Activated CD8-positive, alpha-beta memory T cell treated with anti-CD3 and anti-CD28 coated beads for 36 hours (primary cell): ENCODE measurements around the gene ITGAL. TPM values are rescaled to one million over a fixed set of nuclear protein-coding genes. Genes with fewer than 3 reads are reported as not detected.

ENCODE experiments used
- CTCF ChIA-PET: fragments of 350-600 bp; sonication (Branson Sonifier 250); formaldehyde crosslinking; loops from one replicate; lab custom pipeline; 2021; ENCODE audit warnings: antibody characterized with exemption; lab: Charles Lee
- POLR2A ChIA-PET: fragments of 350-600 bp; sonication (Branson Sonifier 250); formaldehyde crosslinking; loops from one replicate; lab custom pipeline; 2021; ENCODE audit warnings: antibody characterized with exemption; lab: Charles Lee
- total RNA-seq, 2 experiments: library from RNA; stranded (reverse); gene quantifications; one replicate each; pipeline ENCODE4 v1.2.3, GENCODE V29; 2021

Gene ITGAL
- total RNA-seq, 2 experiments from 2014 or later, result 222 to 233 TPM

DNA sequence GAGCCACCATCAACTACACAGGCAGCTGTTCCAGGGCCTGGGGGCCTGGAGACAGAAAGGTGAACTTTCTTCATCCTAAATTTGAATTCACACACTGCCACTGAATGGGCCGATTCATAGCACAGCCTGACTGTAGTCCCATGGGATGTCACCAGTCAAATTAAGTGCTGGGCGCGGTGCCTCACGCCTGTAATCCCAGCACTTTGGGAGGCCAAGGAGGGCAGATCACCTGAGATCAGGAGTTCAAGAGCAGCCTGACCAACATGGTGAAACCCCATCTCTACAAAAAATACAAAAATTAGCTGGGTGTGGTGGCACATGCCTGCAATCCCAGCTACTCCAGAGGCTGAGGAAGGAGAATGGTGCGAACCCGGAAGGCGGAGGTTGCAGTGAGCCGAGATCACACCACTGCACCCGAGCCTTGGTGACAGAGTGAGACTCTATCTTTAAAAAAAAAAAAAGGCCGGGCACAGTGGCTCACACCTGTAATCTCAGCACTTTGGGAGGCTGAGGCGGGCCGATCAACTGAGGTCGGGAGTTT, 67.5 kb downstream of the ITGAL start:
- ChIA-PET CTCF (interaction anchor here (0.7 to 1.3 kb wide), 4 partner anchors 17 to 111 kb away, joined by 3 to 5 read pairs (median 4); partner anchors contain the start of gene DCTPP1), POLR2A (interaction anchor here (0.6 kb wide), 2 partner anchors 11 to 57 kb away, joined by 3 to 5 read pairs; no protein-coding TSS in a partner anchor)

DNA sequence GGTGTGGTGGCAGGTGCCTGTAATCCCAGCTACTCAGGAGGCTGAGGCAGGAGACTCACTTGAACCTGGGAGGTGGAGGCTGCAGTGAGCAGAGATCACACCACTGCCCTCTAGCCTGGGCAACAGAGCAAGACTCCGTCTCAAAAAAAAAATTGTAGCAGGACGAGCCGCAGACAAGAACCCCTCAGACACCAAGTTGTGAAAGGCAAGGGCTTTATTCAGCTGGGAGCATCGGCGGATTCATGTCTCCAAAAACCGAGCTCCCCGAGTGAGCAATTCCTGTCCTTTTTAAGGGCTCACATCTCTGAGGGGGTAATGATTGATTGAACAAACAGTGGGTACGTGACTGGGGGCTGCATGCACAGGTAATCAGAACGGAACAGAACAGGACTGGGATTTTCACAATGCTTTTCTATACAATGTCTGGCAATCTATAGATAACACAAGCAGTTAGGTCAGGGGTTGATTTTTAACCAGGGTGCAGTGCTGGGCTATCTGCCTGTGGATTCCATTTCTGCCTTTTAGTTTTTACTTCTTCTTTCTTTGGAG, 68.4 kb downstream of the ITGAL start:
- CTCF ChIA-PET, result interaction anchor here (1.2 to 1.8 kb wide), 2 partner anchors 57 to 112 kb away, joined by 4 to 6 read pairs; partner anchors contain the start of gene DCTPP1

DNA sequence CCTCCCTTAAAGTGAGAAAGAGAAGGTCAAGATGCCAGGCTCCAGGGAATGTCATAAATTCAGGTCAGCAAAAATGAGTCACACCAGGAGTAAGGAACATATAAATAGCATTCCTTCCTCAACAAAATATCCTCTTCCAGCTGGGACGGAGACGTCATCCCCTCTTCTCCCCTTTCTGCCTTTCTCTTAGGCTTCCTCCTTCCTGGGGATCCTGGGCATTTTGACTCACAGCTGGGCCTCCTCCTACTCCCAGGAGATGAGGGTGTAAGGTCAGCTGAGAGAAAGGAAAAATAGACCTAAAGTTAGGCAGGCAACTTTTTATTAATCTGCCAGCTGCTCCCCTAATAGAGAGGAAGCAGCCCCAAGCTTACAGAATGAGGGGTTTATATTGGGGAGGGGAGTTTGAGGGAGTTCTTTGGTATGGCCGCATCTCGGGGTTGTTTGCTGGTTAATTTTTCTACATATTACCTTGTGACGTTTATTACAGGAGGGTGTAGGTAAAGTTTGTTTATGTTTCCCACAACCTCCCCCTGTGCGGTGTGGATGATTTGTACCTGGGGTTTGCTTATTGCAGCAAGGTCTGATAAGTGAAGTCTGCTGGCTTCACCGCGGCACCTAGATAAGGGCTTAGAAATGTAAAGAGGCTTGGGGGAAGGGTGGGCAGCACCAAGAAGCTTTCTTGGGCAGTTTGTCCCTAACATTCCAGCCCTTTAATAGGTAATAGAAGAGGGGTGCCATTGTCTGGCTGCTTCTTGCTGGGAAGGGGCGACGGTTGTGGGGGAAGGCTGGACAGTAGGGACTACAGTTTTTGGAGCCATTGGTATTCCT, 69.2 kb downstream of the ITGAL start:
- ChIA-PET POLR2A (no interaction called here), CTCF (interaction anchor here (1.2 to 1.8 kb wide), 2 partner anchors 57 to 113 kb away, joined by 4 to 6 read pairs; partner anchors contain the start of gene DCTPP1)

More for the DNA sequence above, 68.4 kb downstream of the ITGAL start:
- POLR2A ChIA-PET, result interaction anchor here (0.6 to 0.7 kb wide), 2 partner anchors 10 to 25 kb away, joined by 3 to 5 read pairs; no protein-coding TSS in a partner anchor

DNA sequence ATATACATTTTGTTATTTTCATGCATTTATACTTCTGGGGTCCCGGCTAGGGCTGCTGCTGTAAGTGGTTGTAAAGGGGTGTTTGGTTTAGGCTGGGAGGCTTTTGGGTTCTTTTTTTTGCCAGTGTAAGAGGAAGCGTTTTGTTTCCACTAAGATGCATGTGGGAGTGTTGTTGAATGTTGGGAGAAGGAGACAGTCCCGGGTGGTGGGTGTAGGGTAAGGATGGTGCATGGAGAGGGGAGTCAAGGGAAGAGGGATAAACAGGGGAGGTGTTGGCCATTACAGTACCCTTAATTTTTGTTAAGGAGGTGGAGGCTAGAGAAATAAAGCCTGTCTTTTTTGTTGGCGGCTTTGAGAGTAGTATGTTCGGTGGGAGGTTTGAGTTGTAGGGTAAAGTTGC, 70.5 kb downstream of the ITGAL start:
- ChIA-PET POLR2A (no interaction called here), CTCF (interaction anchor here (1.1 kb wide), 1 partner anchor 8 kb away, joined by 5 read pairs; the partner anchor contains the start of gene ZNF747)

DNA sequence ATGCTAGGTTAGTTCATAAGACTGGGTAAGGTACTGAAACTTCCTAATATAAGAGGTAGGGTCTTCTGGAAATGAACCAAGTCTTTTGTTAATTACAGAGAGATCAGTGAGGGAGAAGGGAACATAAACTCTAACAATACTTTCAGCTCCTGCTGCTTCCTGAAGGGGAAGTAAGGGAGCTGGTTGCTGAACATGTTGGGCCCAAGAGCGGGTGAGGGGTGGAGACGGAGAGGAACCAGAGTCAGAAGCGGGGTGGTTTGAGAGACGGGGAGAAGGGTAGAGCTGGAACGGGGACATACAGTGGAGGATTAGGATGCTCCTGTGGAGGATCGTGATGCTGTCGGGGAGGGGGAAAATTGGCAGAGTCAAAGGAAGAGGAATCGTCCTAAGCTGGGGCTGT, 73.6 kb downstream of the ITGAL start:
- ChIA-PET POLR2A (interaction anchor here (1.0 kb wide), 1 partner anchor 11 kb away, joined by 4 read pairs; no protein-coding TSS in a partner anchor), CTCF (interaction anchor here (0.6 to 1.2 kb wide), 3 partner anchors 10 to 123 kb away, joined by 3 to 4 read pairs (median 3); no protein-coding TSS in a partner anchor)

DNA sequence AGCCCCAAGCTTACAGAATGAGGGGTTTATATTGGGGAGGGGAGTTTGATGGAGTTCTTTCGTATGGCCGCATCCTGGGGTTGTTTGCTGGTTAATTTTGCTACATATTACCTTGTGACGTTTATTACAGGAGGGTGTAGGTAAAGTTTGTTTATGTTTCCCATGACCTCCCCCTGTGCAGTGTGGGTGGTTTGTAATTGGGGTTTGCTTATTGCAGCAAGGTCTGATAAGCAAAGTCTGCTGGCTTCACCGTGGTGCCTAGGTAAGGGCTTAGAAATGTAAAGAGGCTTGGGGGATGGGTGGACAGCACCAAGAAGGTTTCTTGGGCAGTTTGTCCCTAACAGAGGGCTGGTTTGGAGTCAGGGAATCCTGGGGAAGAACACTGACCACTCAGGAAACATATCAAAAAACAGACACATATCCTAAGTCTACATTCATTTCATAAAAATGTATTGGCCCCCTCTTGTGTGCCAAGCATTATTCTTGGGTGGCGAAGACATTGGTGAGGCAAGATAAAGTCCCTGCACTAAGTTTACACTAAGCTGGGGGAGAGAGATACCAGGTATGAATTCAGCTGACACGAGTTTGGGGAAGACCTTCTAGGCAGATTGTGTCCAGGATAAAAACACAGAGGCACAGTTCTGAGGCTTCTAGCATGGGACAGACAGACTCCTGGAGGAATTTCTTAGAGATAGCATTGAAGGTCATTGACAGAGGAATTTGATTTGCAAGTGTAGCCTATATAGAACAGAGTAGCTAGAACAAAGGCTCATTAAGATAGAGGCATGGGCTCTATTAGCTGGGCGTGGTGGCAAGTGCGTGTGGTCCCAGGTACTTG, 76.1 kb downstream of the ITGAL start:
- ChIA-PET POLR2A (interaction anchor here (0.7 to 1.4 kb wide), 4 partner anchors 9 to 57 kb away, joined by 3 to 6 read pairs (median 3); partner anchors contain the start of genes ZNF747 and ZNF764), CTCF (interaction anchor here (4.0 kb wide), 1 partner anchor 14 kb away, joined by 23 read pairs; the partner anchor contains the start of gene ZNF747)

DNA sequence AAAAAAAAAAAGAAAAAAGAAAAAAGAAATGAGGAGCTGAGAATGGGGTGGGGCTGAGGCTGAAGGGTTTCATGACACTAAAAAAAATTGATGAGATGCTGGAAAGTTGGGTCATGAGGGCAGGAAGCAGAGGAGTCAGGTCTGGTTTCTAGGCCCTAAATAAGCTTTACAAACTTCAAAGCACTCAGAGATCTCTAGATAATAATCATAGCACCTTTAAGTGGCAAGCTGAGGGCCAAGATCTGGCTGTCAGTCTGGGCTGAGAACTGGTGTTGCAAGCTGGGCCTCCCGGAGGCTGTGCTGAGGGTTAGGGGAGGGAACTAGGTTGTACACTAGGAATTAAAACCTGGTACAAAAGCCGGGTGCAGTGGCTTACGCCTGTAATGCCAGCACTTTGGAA, 79.2 kb downstream of the ITGAL start:
- ChIA-PET POLR2A (interaction anchor here (0.6 to 2.3 kb wide), 11 partner anchors 10 to 575 kb away, joined by 3 to 18 read pairs (median 3); partner anchors contain the start of gene ZNF689), CTCF (interaction anchor here (0.5 to 4.0 kb wide), 6 partner anchors 17 to 141 kb away, joined by 3 to 23 read pairs (median 4); partner anchors contain the start of genes ZNF747 and ZNF785)

DNA sequence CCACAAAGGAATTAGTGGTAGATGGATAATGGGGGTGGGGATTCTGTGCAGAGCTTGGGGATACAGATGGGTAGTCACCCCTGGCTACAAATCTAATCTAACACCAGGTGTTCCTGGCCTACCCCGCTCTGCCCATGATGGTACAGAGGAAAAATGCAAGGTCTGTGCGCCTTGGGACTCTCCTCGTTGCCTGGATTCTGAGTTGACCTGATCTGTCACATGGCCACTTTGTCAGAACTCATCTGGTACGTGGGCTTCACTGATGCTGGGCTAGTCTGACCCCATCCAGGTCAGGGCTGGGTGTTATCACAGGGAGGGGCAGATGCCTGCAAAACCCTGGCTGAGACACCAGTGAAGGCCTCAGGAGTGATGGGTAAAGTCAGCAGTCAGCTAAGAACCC, 80.4 kb downstream of the ITGAL start:
- ChIA-PET CTCF (interaction anchor here (0.7 kb wide), 1 partner anchor 16 kb away, joined by 3 read pairs; no protein-coding TSS in a partner anchor), POLR2A (interaction anchor here (0.6 to 1.1 kb wide), 2 partner anchors 14 to 1714 kb away, joined by 3 to 10 read pairs; no protein-coding TSS in a partner anchor)

DNA sequence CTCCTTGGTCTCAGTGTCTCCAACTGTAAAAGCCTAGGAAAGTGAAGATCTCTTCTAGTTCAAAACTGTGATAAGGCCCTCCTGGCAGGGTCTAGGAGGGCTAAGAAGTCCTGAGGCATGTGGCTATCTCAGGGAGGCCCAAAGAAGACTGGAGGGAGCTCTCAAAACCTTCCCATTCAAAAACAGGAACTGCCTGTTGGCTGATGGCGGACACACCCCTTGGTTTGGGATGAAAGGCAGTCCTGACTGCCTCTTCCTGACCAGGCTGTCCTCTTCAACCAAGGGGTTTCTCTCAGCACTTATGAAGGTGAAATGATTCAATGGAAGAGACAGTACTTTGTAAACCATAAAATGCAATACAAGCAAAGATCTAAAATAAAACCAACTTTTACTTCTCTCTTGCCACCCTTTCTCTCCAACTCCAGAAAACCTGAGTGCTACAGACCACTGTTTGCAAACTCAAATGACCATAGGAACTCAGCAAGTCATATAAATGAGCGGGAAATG, 80.9 kb downstream of the ITGAL start:
- ChIA-PET POLR2A (interaction anchor here (0.6 to 1.1 kb wide), 2 partner anchors 14 to 1714 kb away, joined by 3 to 10 read pairs; no protein-coding TSS in a partner anchor), CTCF (no interaction called here)

DNA sequence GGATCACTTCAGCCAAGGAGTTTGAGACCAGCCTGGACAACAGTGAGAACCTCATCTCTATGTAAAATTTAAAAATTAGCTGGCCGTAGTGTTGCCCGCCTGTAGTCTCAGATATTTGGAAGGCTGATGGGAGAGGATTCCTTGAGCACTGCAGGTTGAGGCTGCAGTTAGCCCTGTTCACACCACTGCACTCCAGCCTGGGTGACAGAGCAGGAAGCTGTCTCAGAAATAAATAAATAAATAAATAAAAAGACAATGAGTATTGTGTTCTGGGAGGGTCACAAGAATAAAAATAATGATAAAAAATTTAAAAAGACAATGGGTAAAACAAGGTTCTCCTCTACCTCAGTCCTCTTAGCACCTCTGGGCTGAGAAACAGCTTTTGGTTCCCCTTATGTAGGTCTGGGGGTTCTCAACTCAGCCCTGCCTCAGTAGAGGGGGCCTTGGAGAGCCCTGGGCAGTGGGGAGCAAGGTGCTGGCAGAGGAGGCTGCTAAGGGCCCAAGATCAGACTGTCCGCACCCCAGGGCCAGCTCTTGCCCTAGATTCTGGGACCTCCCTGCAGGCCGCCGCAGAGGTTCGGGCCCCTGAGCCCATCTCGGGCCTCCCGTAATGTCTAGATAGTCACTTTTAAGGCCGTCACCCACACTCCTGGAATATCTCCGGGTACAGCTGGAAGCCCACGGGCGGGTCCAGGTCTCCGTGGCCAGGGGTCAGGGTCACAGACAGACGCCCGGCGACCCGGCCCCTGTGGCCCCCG, 82.2 kb downstream of the ITGAL start:
- ChIA-PET POLR2A (no interaction called here), CTCF (interaction anchor here (0.8 kb wide), 1 partner anchor 137 kb away, joined by 3 read pairs; no protein-coding TSS in a partner anchor)

DNA sequence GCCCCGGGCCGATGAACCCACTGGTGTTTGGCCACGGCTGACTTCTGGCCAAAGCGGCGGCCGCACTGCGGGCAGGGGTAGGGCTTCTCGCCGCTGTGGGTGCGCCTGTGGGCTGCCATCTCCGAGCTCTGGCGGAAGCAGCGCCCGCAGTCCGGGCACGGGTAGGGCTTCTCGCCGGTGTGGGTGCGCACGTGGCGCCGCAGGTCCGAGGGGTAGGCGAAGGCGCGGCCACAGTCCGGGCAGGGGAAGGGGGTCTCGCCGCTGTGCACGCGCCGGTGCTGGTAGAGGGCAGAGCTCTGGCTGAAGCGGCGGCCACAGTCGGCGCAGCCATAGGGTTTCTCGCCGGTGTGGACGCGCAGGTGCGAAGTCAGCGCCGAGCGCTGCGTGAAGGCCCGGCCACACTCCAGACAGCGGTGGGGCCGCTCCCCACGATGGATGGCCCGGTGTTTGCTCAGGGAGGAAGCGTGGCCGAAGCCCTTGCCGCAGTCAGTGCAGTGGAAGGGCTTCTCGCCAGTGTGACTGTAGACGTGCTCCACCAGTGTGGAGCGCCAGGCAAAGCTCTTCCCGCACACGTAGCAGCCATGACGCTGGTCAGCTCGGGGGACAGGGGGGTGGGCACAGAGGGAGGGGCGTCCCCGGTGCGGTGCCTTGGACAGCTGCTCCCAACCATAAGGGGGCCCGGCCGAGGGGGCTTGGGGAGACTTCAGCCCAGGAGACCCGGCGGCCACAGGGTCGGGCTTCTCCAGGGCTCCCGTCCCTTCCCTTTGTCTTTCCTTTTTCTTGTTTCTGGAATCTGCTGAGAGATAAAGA, 83.0 kb downstream of the ITGAL start:
- ChIA-PET POLR2A (no interaction called here), CTCF (interaction anchor here (0.8 kb wide), 1 partner anchor 138 kb away, joined by 3 read pairs; no protein-coding TSS in a partner anchor)

DNA sequence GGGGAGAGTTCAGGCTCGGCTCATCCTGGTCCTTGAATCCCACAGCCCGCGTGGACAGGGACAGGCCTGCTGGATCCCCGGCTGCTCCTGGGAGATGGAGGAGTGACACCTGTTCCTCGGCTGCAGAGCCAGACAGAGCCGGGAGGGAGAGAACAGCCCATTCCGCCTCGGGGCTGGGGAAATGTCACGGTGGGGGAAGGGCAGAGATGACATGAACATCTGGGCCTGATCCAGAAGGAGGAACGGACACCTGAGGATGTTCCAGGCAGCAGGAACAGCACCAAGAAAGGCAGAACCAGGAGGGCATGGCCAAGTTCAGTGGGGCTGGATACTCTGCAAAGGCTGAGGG, 83.6 kb downstream of the ITGAL start:
- POLR2A ChIA-PET, result no interaction called here
- CTCF ChIA-PET, result interaction anchor here (1.2 to 1.3 kb wide), 2 partner anchors 25 to 83 kb away, joined by 3 to 4 read pairs; partner anchors contain the start of gene ITGAL

DNA sequence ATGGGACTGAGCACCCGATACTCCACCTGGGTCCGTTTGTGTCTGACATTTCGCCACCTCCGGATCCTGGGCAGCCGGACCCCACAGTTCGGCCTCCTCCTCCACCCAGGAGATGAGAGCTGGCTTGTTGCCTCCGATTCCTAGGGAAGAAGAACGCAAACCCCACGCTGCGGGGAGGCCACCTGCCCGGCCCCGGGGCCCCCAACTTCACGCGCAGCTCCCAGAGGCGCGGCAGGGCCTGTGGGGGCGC, 85.1 kb downstream of the ITGAL start:
- ChIA-PET POLR2A (interaction anchor here (0.5 to 2.6 kb wide), 9 partner anchors 9 to 101 kb away, joined by 3 to 35 read pairs (median 8); partner anchors contain the start of genes FBRS, ZNF688, ZNF689 and ZNF747), CTCF (interaction anchor here (0.8 to 3.2 kb wide), 12 partner anchors 13 to 148 kb away, joined by 3 to 31 read pairs (median 4); partner anchors contain the start of genes DCTPP1, ZNF688 and ZNF747)

DNA sequence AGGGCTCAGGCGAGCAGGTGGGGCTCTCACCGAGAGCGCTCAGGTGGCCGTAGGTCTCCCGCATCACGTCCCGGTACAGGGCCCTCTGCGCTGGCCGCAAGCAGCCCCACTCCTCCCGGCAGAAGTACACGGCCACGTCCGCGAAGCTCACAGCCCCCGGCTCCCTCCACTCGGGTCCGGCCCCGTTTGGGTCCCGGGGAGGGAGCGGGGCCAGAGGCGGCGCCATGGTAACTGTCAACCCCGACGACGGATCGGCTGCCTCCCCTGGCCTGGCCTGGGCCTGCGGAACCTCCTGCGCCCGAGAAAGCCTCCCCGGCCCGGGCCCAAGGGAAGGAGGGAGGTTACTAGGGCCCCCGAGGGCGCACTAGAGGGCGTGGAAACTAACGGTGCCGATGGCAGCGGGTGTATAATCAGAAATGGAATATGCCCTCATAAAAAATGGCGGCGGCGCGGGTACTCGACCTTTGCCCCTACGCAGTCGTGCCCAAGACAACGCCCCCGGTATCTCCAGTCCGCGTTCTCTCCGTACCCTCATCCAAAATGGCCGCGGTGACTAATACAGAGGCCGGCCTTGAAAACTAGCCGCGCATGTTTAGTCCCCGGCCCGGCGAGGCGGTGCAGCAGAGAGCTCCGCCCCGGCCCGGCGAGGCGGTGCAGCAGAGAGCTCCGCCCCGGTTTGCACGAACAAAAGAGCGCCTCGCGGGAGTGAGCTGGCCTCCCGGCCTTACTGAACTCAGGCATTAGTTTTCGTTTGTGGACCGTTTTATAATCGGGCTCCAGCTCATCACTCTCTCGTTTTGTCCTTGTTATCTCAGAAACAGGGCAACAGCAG, 85.6 kb downstream of the ITGAL start, which contains the start of gene ZNF764:
ZNF764 (minus strand) TSS at position 418 of the 832 bp plus-strand sequence; CDS start at position 226, 192 bp downstream.
- CTCF ChIA-PET, result interaction anchor here (0.5 to 3.2 kb wide), 18 partner anchors 8 to 149 kb away, joined by 3 to 31 read pairs (median 4); partner anchors contain the start of genes DCTPP1, ZNF688, ZNF689 and ZNF747
- POLR2A ChIA-PET, result interaction anchor here (0.5 to 2.6 kb wide), 12 partner anchors 9 to 608 kb away, joined by 3 to 35 read pairs (median 6); partner anchors contain the start of genes FBRS, ZNF688, ZNF689 and ZNF747
